SK-N-SH (cell line): ENCODE results near the gene GRM8. TPM values are rescaled to one million over a fixed set of nuclear protein-coding genes. Genes with fewer than 3 reads are reported as not detected.

ENCODE experiments used
- CTCF ChIA-PET: fragments of 300-600, 350-600 bp; formaldehyde crosslinking; extraction: SDS; loops from one replicate; lab custom pipeline; 2021; lab: Yijun Ruan, JAX
- POLR2A ChIA-PET: fragments of 350-600 bp; sonication (Branson Sonifier 250); formaldehyde crosslinking; extraction: SDS; loops from one replicate; lab custom pipeline; 2020; ENCODE audit warnings: antibody characterized with exemption, inconsistent platforms; lab: Yijun Ruan, JAX
- DNase-seq: peaks from one replicate; pipeline ENCODE4 v3.0.0; 2012
- H2AFZ ChIP-seq: fragments of 200-600 bp; sonication (generic); 2 replicates; pipeline ENCODE4 v1.8.1; 2016; ENCODE audit warnings: antibody characterized with exemption, mild to moderate bottlenecking, low read depth
- H3F3A ChIP-seq: fragments of 200-600 bp; sonication (generic); replicated peaks from 2 replicates; pipeline ENCODE3; 2016; ENCODE audit warnings: antibody characterized with exemption, mild to moderate bottlenecking; ENCODE audit not compliant: insufficient read depth
- H3K27ac ChIP-seq, 2 experiments: fragments of 200-500 bp in 1 of 2; fragments of 200-600 bp in 1 of 2; sonication (Bioruptor generic) in 1 of 2; sonication (generic), shearing (Covaris generic) in 1 of 2; 2 replicates each; pipeline versions ENCODE4 v1.5.1 to v1.6.1; 2014 to 2016; ENCODE audit warnings: low read depth in 2 of 2, inconsistent platforms in 1 of 2, low read length in 1 of 2, mild to moderate bottlenecking in 1 of 2, mixed read lengths in 1 of 2
- H3K27me3 ChIP-seq: fragments of 200-600 bp; sonication (generic), shearing (Covaris generic); 2 replicates; pipeline ENCODE4 v1.6.1; 2016; ENCODE audit warnings: mixed run types; ENCODE audit not compliant: insufficient read depth
- H3K36me3 ChIP-seq, 2 experiments: fragments of 200-500 bp in 1 of 2; fragments of 200-600 bp in 1 of 2; sonication (Bioruptor generic) in 1 of 2; sonication (generic) in 1 of 2; replicated peaks in 1 of 2; 2 replicates each; pipeline versions ENCODE3 to v1.5.1; 2014 to 2016; ENCODE audit warnings: low read length in 1 of 2, mild to moderate bottlenecking in 1 of 2; ENCODE audit not compliant: insufficient read depth in 2 of 2, control insufficient read depth in 1 of 2
- H3K4me1 ChIP-seq, 2 experiments: fragments of 200-500 bp in 1 of 2; fragments of 200-600 bp in 1 of 2; sonication (Bioruptor generic) in 1 of 2; sonication (generic), shearing (Covaris generic) in 1 of 2; 2 replicates each; pipeline versions ENCODE4 v1.5.1 to v1.6.1; 2014 to 2016; ENCODE audit warnings: low read depth in 1 of 2, low read length in 1 of 2, mixed run types in 1 of 2; ENCODE audit not compliant: insufficient read depth in 2 of 2, control insufficient read depth in 1 of 2
- H3K4me2 ChIP-seq: fragments of 200-600 bp; sonication (generic), shearing (Covaris generic); 2 replicates; pipeline ENCODE4 v1.6.1; 2017; ENCODE audit warnings: mixed run types
- H3K4me3 ChIP-seq, 2 experiments: fragments of 200-500 bp in 1 of 2; fragments of 200-600 bp in 1 of 2; sonication (Bioruptor generic) in 1 of 2; sonication (generic), shearing (Covaris generic) in 1 of 2; 2 replicates each; pipeline versions ENCODE4 v1.5.1 to v1.8.1; 2014 to 2016; ENCODE audit warnings: low read depth in 2 of 2, inconsistent platforms in 1 of 2, low read length in 1 of 2, mild to moderate bottlenecking in 1 of 2, mixed read lengths in 1 of 2, moderate library complexity in 1 of 2
- H3K79me2 ChIP-seq: fragments of 200-600 bp; sonication (generic); 2 replicates; pipeline ENCODE4 v1.8.1; 2017; ENCODE audit warnings: mild to moderate bottlenecking; ENCODE audit not compliant: insufficient read depth
- H3K9ac ChIP-seq: fragments of 200-600 bp; sonication (generic); 2 replicates; pipeline ENCODE4 v1.6.1; 2017; ENCODE audit warnings: mixed run types
- H3K9me2 ChIP-seq: fragments of 200-600 bp; sonication (generic); 2 replicates; pipeline ENCODE4 v1.6.1; 2017; ENCODE audit warnings: mixed run types
- H3K9me3 ChIP-seq: fragments of 200-600 bp; sonication (generic); 2 replicates; pipeline ENCODE4 v1.6.1; 2017; ENCODE audit warnings: mixed run types, mild to moderate bottlenecking, moderate library complexity
- H4K20me1 ChIP-seq: fragments of 200-600 bp; sonication (generic); 2 replicates; pipeline ENCODE4 v1.6.1; 2017; ENCODE audit warnings: mild to moderate bottlenecking, mixed run types; ENCODE audit not compliant: insufficient read depth
- CTCF ChIP-seq: fragments of 200-600 bp; sonication (generic); IDR thresholded peaks from 2 replicates; pipeline ENCODE4 v1.6.1; 2017; ENCODE audit warnings: antibody characterized with exemption, mild to moderate bottlenecking, moderate library complexity
- JUND ChIP-seq: IDR thresholded peaks from 2 replicates; pipeline ENCODE4 v1.4.0; 2012
- MAX ChIP-seq: IDR thresholded peaks from 2 replicates; pipeline ENCODE4 v1.4.0; 2012; ENCODE audit warnings: low read depth
- MEF2A ChIP-seq: IDR thresholded peaks from 2 replicates; pipeline ENCODE4 v1.4.0; 2012; ENCODE audit warnings: low read depth, borderline replicate concordance
- PBX3 ChIP-seq: IDR thresholded peaks from 2 replicates; pipeline ENCODE4; 2012
- POLR2AphosphoS5 ChIP-seq: IDR thresholded peaks from 2 replicates; pipeline ENCODE4 v1.6.1; 2012; ENCODE audit warnings: low read depth, low read length
- RXRA ChIP-seq: IDR thresholded peaks from 2 replicates; pipeline ENCODE4 v1.4.0; 2012; ENCODE audit warnings: low read depth, mild to moderate bottlenecking, borderline replicate concordance
- TAF1 ChIP-seq: IDR thresholded peaks from 2 replicates; pipeline ENCODE4 v1.6.1; 2012; ENCODE audit warnings: low read depth, mild to moderate bottlenecking, low read length, moderate library complexity, borderline replicate concordance
- YY1 ChIP-seq: IDR thresholded peaks from 2 replicates; pipeline ENCODE4 v1.4.0; 2012; ENCODE audit warnings: low read depth, mild to moderate bottlenecking
- ZBTB33 ChIP-seq: IDR thresholded peaks from 2 replicates; pipeline ENCODE4 v1.4.0; 2012; ENCODE audit warnings: low read depth, borderline replicate concordance
- WGBS: methylation state at CpG from one replicate; pipeline ENCODE4 v1.1.6; 2017; ENCODE audit warnings: low lambda C conversion rate; 5-methylcytosine and 5-hydroxymethylcytosine counted together
- polyA plus RNA-seq, 3 experiments: library from polyadenylated mRNA; depleted of rRNA; stranded (reverse); fragments of >200 nt; gene quantifications; 2 replicates each; pipeline ENCODE4 v1.2.3, GENCODE V29; 2012

The GRM8 gene
- polyA plus RNA-seq, 1 of the 3 experiments (the other 2 are of a cell fraction), result 0.10 TPM

DNA sequence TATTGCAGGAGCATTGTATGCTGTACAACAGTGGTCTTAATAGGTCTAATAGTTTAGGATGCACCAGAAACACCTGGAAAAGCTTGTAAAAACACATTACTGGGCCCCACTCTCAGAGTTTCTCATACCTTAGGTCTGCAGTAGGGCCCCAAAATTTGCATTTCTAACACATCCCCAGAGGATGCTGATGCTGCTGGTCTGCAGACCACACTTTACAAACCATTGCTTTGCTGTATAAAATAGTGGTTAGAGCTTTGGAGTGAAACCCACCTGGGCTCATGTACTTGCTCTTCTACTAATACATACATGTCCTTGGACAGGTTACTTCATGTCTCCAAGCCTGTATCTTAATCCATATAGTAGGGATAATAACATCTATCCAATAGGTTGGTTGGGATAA lies 279.7 kb downstream of the GRM8 start (continued):
- TF ChIP-seq YY1 (no peak), TAF1 (no peak), POLR2AphosphoS5 (no peak), MAX (no peak), RXRA (no peak)

DNA sequence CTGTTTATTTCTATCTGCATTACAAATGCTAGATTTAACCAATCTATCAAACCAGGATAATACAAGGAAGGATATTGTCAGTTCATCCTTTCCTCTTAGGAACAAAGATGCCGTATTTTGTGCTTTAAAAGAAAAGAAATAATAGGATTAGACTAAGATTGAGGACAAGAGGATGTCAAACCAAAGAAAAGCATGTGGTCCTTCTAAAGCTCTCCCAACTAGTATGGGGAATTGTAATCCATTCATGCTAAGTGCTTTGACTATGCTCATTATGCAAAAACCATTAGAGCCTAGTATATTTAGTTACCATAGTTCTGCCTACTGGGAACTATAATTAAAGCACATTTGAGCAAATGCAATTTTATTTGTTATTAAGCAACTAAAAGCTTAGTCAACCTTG lies 280.2 kb downstream of the GRM8 start:
- CTCF ChIA-PET, result no interaction called here
- Histone ChIP-seq H3K27ac (no peak overlapping the region), H3F3A (no peaks in the 10 kb centered on the region), H4K20me1 (no peaks in the 10 kb centered on the region), H3K79me2 (no peaks in the 10 kb centered on the region), H3K27me3 (no peaks in the 10 kb centered on the region), H2AFZ (no peak overlapping the region), H3K9ac (no peak overlapping the region), H3K4me2 (no peak overlapping the region), H3K9me2 (no peaks in the 10 kb centered on the region), H3K4me1 (no peaks in the 10 kb centered on the region), H3K4me3 (no peak overlapping the region), H3K36me3 (no peaks in the 10 kb centered on the region), H3K9me3 (no peaks in the 10 kb centered on the region)
- no peak for DNase-seq
- POLR2A ChIA-PET, result no interaction called here
- WGBS, result 31% methylated on average over 1 of the region's 1 CpG
- TF ChIP-seq ZBTB33 (no peak), MEF2A (no peak), CTCF (no peak), MAX (no peak), JUND (no peak), PBX3 (no peak)
